ENCODE measurements around the gene KATNBL1. TPM values are rescaled to one million over a fixed set of nuclear protein-coding genes. Genes with fewer than 3 reads are reported as not detected.

Gene KATNBL1
- total and polyA plus RNA-seq, 9 of the 15 experiments (the other 6 are each of a cell fraction or from before 2014, with no cell fraction given), result 6.6 to 46.0 (median 24.0) TPM

DNA sequence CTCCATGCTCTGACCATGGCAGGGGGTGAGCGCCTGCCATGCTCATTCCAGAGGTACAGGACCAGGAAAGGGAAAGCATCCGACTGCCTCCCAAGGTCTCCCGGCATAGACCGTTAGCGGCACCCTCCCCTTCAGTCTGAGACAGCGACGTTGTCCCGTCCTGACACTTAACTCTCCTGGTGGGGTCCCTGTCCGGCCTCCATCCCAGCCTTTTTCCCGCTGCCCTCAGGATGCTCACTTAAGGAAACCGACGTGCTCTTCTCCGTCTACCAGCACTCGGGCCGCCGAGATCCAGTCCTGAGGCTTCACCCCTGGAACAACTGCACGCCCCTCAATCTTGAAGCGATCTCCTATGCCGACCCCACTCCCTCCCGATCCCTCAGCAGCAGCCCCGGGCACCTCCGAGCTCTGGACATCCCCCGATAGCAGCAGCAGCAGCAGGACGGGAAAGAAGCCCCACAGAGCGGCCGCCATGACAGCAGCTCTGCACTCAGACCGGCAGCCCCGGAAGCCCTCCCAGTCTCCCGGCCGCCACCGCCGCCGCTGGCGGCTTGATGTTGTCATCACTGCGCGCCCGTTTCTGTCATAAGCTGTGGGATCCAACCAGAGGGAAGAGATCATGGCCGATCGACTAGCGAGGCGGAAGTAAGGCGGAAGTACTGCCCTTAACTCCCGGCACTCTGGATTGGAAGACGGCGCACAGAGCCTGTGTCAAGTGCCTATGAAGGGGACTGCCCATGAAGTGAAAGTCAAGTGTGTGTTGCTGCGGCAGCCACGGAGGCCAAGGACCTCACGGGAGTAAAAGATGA lies 108.3 kb downstream of the KATNBL1 start, which contains the start of the genes EMC7 and PGBD4 (continued):
- TF ChIP-seq RBM39 (optimal IDR thresholded peaks at IDR 0.05; ENCODE audit: low read depth, low read length) (no peak), MTA3 (IDR thresholded peaks at IDR 0.05; ENCODE audit: borderline replicate concordance) (peak; percentile 48; the same call in 1 of the 2 replicates), NBN (IDR thresholded peaks at IDR 0.05; ENCODE audit: low read depth) (peak; percentile 91), POLR2AphosphoS2 (IDR thresholded peaks at IDR 0.05; ENCODE audit: low read length) (no peak), NFIX (CRISPR knock-in tag; IDR thresholded peaks at IDR 0.05; ENCODE audit: low read depth) (no peak), DDX20 (tag; IDR thresholded peaks at IDR 0.05; ENCODE audit: low read depth) (no peak), ZBTB1 (CRISPR knock-in tag; IDR thresholded peaks at IDR 0.05; ENCODE audit: borderline replicate concordance, low read depth) (no peak), TEAD1 (CRISPR knock-in tag; IDR thresholded peaks at IDR 0.05) (peak in 1 of 2 experiments; percentile 61; a peak in 1 of 4 replicates)
- TF ChIP-seq, protein P1, sequence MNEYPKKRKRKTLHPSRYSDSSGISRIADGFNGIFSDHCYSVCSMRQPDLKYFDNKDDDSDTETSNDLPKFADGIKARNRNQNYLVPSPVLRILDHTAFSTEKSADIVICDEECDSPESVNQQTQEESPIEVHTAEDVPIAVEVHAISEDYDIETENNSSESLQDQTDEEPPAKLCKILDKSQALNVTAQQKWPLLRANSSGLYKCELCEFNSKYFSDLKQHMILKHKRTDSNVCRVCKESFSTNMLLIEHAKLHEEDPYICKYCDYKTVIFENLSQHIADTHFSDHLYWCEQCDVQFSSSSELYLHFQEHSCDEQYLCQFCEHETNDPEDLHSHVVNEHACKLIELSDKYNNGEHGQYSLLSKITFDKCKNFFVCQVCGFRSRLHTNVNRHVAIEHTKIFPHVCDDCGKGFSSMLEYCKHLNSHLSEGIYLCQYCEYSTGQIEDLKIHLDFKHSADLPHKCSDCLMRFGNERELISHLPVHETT (CRISPR knock-in tag; conservative IDR thresholded peaks at IDR 0.05 in 1 of 2, IDR thresholded peaks at IDR 0.05 in 1 of 2), result peak in 1 of 2 experiments; percentile 90; a peak in 2 of 4 replicates
- TF ChIP-seq, protein P2, sequence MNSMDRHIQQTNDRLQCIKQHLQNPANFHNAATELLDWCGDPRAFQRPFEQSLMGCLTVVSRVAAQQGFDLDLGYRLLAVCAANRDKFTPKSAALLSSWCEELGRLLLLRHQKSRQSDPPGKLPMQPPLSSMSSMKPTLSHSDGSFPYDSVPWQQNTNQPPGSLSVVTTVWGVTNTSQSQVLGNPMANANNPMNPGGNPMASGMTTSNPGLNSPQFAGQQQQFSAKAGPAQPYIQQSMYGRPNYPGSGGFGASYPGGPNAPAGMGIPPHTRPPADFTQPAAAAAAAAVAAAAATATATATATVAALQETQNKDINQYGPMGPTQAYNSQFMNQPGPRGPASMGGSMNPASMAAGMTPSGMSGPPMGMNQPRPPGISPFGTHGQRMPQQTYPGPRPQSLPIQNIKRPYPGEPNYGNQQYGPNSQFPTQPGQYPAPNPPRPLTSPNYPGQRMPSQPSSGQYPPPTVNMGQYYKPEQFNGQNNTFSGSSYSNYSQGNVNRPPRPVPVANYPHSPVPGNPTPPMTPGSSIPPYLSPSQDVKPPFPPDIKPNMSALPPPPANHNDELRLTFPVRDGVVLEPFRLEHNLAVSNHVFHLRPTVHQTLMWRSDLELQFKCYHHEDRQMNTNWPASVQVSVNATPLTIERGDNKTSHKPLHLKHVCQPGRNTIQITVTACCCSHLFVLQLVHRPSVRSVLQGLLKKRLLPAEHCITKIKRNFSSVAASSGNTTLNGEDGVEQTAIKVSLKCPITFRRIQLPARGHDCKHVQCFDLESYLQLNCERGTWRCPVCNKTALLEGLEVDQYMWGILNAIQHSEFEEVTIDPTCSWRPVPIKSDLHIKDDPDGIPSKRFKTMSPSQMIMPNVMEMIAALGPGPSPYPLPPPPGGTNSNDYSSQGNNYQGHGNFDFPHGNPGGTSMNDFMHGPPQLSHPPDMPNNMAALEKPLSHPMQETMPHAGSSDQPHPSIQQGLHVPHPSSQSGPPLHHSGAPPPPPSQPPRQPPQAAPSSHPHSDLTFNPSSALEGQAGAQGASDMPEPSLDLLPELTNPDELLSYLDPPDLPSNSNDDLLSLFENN (IDR thresholded peaks at IDR 0.05; ENCODE audit: low read depth in 2 of 2, low read length in 2 of 2), result peak in 1 of 2 experiments; percentile 53; a peak in 1 of 4 replicates
- TF ChIP-seq, protein P3, sequence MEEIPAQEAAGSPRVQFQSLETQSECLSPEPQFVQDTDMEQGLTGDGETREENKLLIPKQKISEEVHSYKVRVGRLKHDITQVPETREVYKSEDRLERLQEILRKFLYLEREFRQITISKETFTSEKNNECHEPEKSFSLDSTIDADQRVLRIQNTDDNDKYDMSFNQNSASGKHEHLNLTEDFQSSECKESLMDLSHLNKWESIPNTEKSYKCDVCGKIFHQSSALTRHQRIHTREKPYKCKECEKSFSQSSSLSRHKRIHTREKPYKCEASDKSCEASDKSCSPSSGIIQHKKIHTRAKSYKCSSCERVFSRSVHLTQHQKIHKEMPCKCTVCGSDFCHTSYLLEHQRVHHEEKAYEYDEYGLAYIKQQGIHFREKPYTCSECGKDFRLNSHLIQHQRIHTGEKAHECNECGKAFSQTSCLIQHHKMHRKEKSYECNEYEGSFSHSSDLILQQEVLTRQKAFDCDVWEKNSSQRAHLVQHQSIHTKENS (CRISPR knock-in tag; IDR thresholded peaks at IDR 0.05), result no peak
- TF ChIP-seq, protein P4, sequence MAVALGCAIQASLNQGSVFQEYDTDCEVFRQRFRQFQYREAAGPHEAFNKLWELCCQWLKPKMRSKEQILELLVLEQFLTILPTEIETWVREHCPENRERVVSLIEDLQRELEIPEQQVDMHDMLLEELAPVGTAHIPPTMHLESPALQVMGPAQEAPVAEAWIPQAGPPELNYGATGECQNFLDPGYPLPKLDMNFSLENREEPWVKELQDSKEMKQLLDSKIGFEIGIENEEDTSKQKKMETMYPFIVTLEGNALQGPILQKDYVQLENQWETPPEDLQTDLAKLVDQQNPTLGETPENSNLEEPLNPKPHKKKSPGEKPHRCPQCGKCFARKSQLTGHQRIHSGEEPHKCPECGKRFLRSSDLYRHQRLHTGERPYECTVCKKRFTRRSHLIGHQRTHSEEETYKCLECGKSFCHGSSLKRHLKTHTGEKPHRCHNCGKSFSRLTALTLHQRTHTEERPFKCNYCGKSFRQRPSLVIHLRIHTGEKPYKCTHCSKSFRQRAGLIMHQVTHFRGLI (CRISPR knock-in tag; IDR thresholded peaks at IDR 0.05), result no peak
- TF ChIP-seq, protein P5, sequence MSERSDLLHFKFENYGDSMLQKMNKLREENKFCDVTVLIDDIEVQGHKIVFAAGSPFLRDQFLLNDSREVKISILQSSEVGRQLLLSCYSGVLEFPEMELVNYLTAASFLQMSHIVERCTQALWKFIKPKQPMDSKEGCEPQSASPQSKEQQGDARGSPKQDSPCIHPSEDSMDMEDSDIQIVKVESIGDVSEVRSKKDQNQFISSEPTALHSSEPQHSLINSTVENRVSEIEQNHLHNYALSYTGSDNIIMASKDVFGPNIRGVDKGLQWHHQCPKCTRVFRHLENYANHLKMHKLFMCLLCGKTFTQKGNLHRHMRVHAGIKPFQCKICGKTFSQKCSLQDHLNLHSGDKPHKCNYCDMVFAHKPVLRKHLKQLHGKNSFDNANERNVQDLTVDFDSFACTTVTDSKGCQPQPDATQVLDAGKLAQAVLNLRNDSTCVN (CRISPR knock-in tag; IDR thresholded peaks at IDR 0.05), result no peak
- TF ChIP-seq, protein P6, sequence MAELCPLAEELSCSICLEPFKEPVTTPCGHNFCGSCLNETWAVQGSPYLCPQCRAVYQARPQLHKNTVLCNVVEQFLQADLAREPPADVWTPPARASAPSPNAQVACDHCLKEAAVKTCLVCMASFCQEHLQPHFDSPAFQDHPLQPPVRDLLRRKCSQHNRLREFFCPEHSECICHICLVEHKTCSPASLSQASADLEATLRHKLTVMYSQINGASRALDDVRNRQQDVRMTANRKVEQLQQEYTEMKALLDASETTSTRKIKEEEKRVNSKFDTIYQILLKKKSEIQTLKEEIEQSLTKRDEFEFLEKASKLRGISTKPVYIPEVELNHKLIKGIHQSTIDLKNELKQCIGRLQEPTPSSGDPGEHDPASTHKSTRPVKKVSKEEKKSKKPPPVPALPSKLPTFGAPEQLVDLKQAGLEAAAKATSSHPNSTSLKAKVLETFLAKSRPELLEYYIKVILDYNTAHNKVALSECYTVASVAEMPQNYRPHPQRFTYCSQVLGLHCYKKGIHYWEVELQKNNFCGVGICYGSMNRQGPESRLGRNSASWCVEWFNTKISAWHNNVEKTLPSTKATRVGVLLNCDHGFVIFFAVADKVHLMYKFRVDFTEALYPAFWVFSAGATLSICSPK (IDR thresholded peaks at IDR 0.05; ENCODE audit: borderline replicate concordance), result no peak

Measured in K562 (cell line).